HL-60/S4 treated with retinoic acid at 250 ng/mL for 4 days and 3 days (cell line): ENCODE results near the gene ELMO2.

ENCODE experiments used
- in situ Hi-C: fragments of 300-500 bp; cut with MboI; formaldehyde crosslinking; loops from 2 replicates; pipeline ENCODE4 v1.7.0; 2022; ENCODE audit warnings: low sequenced_read_pairs

The ELMO2 gene

GRCh38 chr20:46354207-46354555 lies 52.2 kb downstream of the ELMO2 start:
- in situ Hi-C loops: loop anchor here (25.0 kb wide), 1 partner anchor 567 kb away; the partner anchor contains the start of genes DNTTIP1 and WFDC3

GRCh38 chr20:46353500-46354206 lies 52.8 kb downstream of the ELMO2 start:
- in situ Hi-C loops: loop anchor here (25.0 kb wide), 1 partner anchor 566 kb away; the partner anchor contains the start of genes DNTTIP1 and WFDC3

- in situ Hi-C loops: loop anchor here (25.0 kb wide), 1 partner anchor 565 kb away; the partner anchor contains the start of genes DNTTIP1 and WFDC3
These were observed 54.0 kb downstream of the ELMO2 start for GRCh38 chr20:46352370-46352938.

- in situ Hi-C loops: loop anchor here (25.0 kb wide), 1 partner anchor 564 kb away; the partner anchor contains the start of genes DNTTIP1 and WFDC3
These were observed 54.9 kb downstream of the ELMO2 start for GRCh38 chr20:46351357-46352058.

- in situ Hi-C loops: loop anchor here (25.0 kb wide), 1 partner anchor 564 kb away; the partner anchor contains the start of genes DNTTIP1 and WFDC3
These were observed 55.5 kb downstream of the ELMO2 start for GRCh38 chr20:46350986-46351267.

- in situ Hi-C loops: loop anchor here (25.0 kb wide), 1 partner anchor 563 kb away; the partner anchor contains the start of genes DNTTIP1 and WFDC3
These were observed 56.0 kb downstream of the ELMO2 start for GRCh38 chr20:46350201-46350985.

GRCh38 chr20:46349742-46350056 lies 56.7 kb downstream of the ELMO2 start:
- in situ Hi-C loops: loop anchor here (25.0 kb wide), 1 partner anchor 562 kb away; the partner anchor contains the start of genes DNTTIP1 and WFDC3

- in situ Hi-C loops: no loop called here
These were observed 57.2 kb downstream of the ELMO2 start for GRCh38 chr20:46349035-46349741.

GRCh38 chr20:46347841-46348803 lies 58.3 kb downstream of the ELMO2 start:
- in situ Hi-C loops: no loop called here

- in situ Hi-C loops: no loop called here
These were observed 59.6 kb downstream of the ELMO2 start for GRCh38 chr20:46346770-46347169.

GRCh38 chr20:46344488-46345162 lies 61.8 kb downstream of the ELMO2 start:
- in situ Hi-C loops: loop anchor here (5.0 kb wide), 1 partner anchor 217 kb away; no protein-coding TSS in a partner anchor

- in situ Hi-C loops: loop anchor here (5.0 kb wide), 1 partner anchor 217 kb away; no protein-coding TSS in a partner anchor
These were observed 62.4 kb downstream of the ELMO2 start for GRCh38 chr20:46343975-46344357.

- in situ Hi-C loops: loop anchor here (5.0 kb wide), 1 partner anchor 216 kb away; no protein-coding TSS in a partner anchor
These were observed 63.0 kb downstream of the ELMO2 start for GRCh38 chr20:46343348-46343974.

- in situ Hi-C loops: loop anchor here (5.0 kb wide), 1 partner anchor 215 kb away; no protein-coding TSS in a partner anchor
These were observed 63.7 kb downstream of the ELMO2 start for GRCh38 chr20:46342451-46343347.

- in situ Hi-C loops: loop anchor here (5.0 kb wide), 1 partner anchor 215 kb away; no protein-coding TSS in a partner anchor
These were observed 64.4 kb downstream of the ELMO2 start for GRCh38 chr20:46342010-46342378.

- in situ Hi-C loops: loop anchor here (5.0 kb wide), 1 partner anchor 214 kb away; no protein-coding TSS in a partner anchor
These were observed 65.1 kb downstream of the ELMO2 start for GRCh38 chr20:46341074-46342009.
